Measurements from ENCODE around the gene SYDE2. TPM values are rescaled to one million over a fixed set of nuclear protein-coding genes. Genes with fewer than 3 reads are reported as not detected.

The SYDE2 gene
- total and polyA plus RNA-seq, 2 donors (not counting 1 experiment from before 2014, with no cell fraction given), result 3.6 to 7.4 TPM

DNA sequence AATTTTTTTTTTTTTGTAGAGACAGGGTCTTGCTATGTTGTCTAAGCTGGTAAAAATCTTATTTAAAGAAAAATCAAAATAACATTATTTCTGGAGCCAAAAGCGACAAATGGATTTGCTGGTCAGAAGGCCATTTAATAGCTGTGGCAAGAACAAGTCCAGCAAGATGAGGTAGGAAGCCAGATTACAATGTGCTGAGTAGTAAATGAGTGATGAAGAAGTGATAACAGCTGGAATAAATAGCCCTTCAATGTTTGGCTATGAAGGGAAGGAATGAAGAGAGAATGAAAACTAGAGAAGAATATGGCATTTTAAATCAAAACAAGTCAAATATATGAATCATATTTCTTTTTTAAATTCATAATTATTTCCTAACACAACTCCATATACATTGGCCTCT lies 34.5 kb downstream of the SYDE2 start:
- no peaks in the 10 kb centered on the region for H3K36me3 ChIP-seq (ENCODE audit: control insufficient read depth, insufficient read depth, low read length)
- H3K4me3 ChIP-seq (replicated peaks in 1 of 4; ENCODE audit: control extremely low read depth in 1 of 4, insufficient read depth in 1 of 4, low read depth in 3 of 4, low read length in 4 of 4), result no peak overlapping the region
- H3K27ac ChIP-seq (ENCODE audit: insufficient read depth, low read length), result no peak overlapping the region
- H3K79me2 ChIP-seq (ENCODE audit: control insufficient read depth, insufficient read depth, low read length), result no peaks in the 10 kb centered on the region
- no peaks in the 10 kb centered on the region for H3K4me1 ChIP-seq (ENCODE audit: control insufficient read depth, extremely low read depth, insufficient read depth, low read length)
- no peak overlapping the region for H3K4me2 ChIP-seq (ENCODE audit: extremely low read depth, insufficient read depth, low read length)
- no peaks in the 10 kb centered on the region for H3K27me3 ChIP-seq (ENCODE audit: control insufficient read depth, insufficient read depth, low read length)
- no peaks in the 10 kb centered on the region for H3K9me3 ChIP-seq (ENCODE audit: control insufficient read depth, insufficient read depth, low read depth, low read length)
- H3K9ac ChIP-seq (ENCODE audit: insufficient read depth, low read length), result no peak overlapping the region
- no peak for TF ChIP-seq EZH2 (IDR thresholded peaks at IDR 0.05; ENCODE audit: low read length, missing control alignments)
- TF ChIP-seq, protein P1, sequence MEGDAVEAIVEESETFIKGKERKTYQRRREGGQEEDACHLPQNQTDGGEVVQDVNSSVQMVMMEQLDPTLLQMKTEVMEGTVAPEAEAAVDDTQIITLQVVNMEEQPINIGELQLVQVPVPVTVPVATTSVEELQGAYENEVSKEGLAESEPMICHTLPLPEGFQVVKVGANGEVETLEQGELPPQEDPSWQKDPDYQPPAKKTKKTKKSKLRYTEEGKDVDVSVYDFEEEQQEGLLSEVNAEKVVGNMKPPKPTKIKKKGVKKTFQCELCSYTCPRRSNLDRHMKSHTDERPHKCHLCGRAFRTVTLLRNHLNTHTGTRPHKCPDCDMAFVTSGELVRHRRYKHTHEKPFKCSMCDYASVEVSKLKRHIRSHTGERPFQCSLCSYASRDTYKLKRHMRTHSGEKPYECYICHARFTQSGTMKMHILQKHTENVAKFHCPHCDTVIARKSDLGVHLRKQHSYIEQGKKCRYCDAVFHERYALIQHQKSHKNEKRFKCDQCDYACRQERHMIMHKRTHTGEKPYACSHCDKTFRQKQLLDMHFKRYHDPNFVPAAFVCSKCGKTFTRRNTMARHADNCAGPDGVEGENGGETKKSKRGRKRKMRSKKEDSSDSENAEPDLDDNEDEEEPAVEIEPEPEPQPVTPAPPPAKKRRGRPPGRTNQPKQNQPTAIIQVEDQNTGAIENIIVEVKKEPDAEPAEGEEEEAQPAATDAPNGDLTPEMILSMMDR (conservative IDR thresholded peaks at IDR 0.05 in 1 of 2, IDR thresholded peaks at IDR 0.05 in 1 of 2; ENCODE audit: low read depth in 1 of 2, low read length in 2 of 2), result no peak
- no peaks in the 10 kb centered on the region for H4K20me1 ChIP-seq (ENCODE audit: control insufficient read depth, extremely low read depth, insufficient read depth, low read length)
- H2AFZ ChIP-seq (ENCODE audit: low read length), result no peak overlapping the region
- peak; percentile 15 to 23 for DNase-seq (ENCODE audit: low read depth in 2 of 2)

DNA sequence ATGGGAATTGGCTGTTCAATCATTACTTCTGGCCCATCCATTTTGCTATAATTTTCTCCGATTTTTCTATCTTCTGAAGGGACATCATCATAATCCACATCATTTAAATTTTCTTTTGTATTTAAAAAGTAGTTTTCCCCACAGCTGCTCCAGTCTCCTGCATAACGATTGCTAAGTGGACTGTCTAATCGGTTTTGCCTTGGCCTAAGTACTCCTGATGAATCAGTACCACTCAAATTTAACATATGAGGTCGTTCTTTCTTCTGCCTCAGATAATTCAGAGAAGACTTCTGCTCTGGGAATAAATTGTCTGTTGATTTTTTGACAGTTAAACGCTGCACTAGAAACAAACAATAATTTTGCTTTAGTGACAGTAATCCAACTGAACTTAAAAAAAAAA lies 41.9 kb downstream of the SYDE2 start:
- no peak for DNase-seq (ENCODE audit: low read depth in 2 of 2)
- Histone ChIP-seq H3K4me3 (replicated peaks in 1 of 4; ENCODE audit: control extremely low read depth in 1 of 4, insufficient read depth in 1 of 4, low read depth in 3 of 4, low read length in 4 of 4) (no peak overlapping the region), H3K79me2 (ENCODE audit: control insufficient read depth, insufficient read depth, low read length) (no peaks in the 10 kb centered on the region), H2AFZ (ENCODE audit: low read length) (no peak overlapping the region), H4K20me1 (ENCODE audit: control insufficient read depth, extremely low read depth, insufficient read depth, low read length) (no peaks in the 10 kb centered on the region), H3K27ac (ENCODE audit: insufficient read depth, low read length) (no peak overlapping the region), H3K9ac (ENCODE audit: insufficient read depth, low read length) (no peak overlapping the region), H3K9me3 (ENCODE audit: control insufficient read depth, insufficient read depth, low read depth, low read length) (no peaks in the 10 kb centered on the region), H3K27me3 (ENCODE audit: control insufficient read depth, insufficient read depth, low read length) (no peaks in the 10 kb centered on the region), H3K4me2 (ENCODE audit: extremely low read depth, insufficient read depth, low read length) (no peak overlapping the region), H3K4me1 (ENCODE audit: control insufficient read depth, extremely low read depth, insufficient read depth, low read length) (no peaks in the 10 kb centered on the region), H3K36me3 (ENCODE audit: control insufficient read depth, insufficient read depth, low read length) (no peaks in the 10 kb centered on the region)
- no peak for TF ChIP-seq EZH2 (IDR thresholded peaks at IDR 0.05; ENCODE audit: low read length, missing control alignments)
- TF ChIP-seq, protein P1 (conservative IDR thresholded peaks at IDR 0.05 in 1 of 2, IDR thresholded peaks at IDR 0.05 in 1 of 2; ENCODE audit: low read depth in 1 of 2, low read length in 2 of 2), result no peak

DNA sequence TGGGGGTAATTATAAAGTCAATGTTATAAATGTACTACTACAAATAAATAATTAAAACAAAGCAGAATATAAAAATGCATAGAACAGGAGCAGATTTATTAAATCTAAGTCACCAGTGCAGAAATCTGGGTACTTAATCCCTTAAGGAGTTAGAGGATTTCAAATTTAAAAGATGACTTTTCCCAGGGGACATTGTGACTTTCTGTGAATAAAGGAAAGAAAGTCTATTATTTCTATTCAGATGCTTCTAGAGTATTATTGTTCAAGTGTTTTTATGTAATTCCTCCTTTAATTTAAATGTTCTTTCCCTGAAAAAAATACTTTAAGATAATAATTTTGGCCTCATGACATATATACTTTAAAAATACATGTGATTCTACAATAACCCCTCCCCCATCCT lies 43.4 kb downstream of the SYDE2 start:
- Histone ChIP-seq H3K36me3 (ENCODE audit: control insufficient read depth, insufficient read depth, low read length) (no peaks in the 10 kb centered on the region), H2AFZ (ENCODE audit: low read length) (no peak overlapping the region), H3K9me3 (ENCODE audit: control insufficient read depth, insufficient read depth, low read depth, low read length) (no peaks in the 10 kb centered on the region), H3K27ac (ENCODE audit: insufficient read depth, low read length) (no peak overlapping the region), H3K4me1 (ENCODE audit: control insufficient read depth, extremely low read depth, insufficient read depth, low read length) (no peaks in the 10 kb centered on the region), H3K9ac (ENCODE audit: insufficient read depth, low read length) (no peak overlapping the region), H3K27me3 (ENCODE audit: control insufficient read depth, insufficient read depth, low read length) (no peaks in the 10 kb centered on the region), H3K4me3 (replicated peaks in 1 of 4; ENCODE audit: control extremely low read depth in 1 of 4, insufficient read depth in 1 of 4, low read depth in 3 of 4, low read length in 4 of 4) (no peak overlapping the region), H3K4me2 (ENCODE audit: extremely low read depth, insufficient read depth, low read length) (no peak overlapping the region), H3K79me2 (ENCODE audit: control insufficient read depth, insufficient read depth, low read length) (no peaks in the 10 kb centered on the region), H4K20me1 (ENCODE audit: control insufficient read depth, extremely low read depth, insufficient read depth, low read length) (no peaks in the 10 kb centered on the region)
- TF ChIP-seq, protein P1 (conservative IDR thresholded peaks at IDR 0.05 in 1 of 2, IDR thresholded peaks at IDR 0.05 in 1 of 2; ENCODE audit: low read depth in 1 of 2, low read length in 2 of 2), result no peak
- DNase-seq (ENCODE audit: low read depth in 2 of 2), result no peak

Data from fibroblast of lung (primary cell).